Stimulated activated CD4-positive, alpha-beta T cell treated with anti-CD3 and anti-CD28 coated beads, Interleukin-1b, Interleukin-23, amount 100 ng/mL, for 4 hours (primary cell): ENCODE results near the gene ADGRL3.
"Not testable (repeated sequence)": the region's sequence is repeated elsewhere in the genome, so short reads cannot be mapped to it uniquely, and the experiment has no call there.

Experiments used
- DNase-seq, 2 donors: peaks; one replicate each; pipeline ENCODE4 v3.0.0-alpha.2; 2020; ENCODE audit warnings: low read depth in 2 of 2

ADGRL3 gene

GRCh38 chr4:61493470-61493869 lies 293.3 kb downstream of the ADGRL3 start:
- DNase-seq: no peak

DNA sequence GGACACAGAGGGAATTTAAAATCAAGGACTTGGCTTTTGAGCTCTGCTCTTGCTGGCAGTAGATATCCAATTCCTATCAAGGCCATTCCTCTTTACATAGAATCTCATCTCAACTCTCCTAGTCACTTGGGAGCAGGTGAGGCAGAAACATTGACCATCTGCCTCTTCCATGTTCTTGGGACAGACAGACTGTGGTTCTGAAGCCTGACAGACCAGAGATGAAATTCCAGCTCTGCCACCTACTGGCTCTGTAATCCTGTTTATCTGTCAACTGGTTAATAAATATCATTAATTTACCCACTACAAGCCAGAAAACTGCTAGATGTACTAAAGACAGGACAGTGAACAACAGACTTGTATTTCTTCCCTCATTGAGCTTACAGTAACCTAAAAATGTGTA lies 300.8 kb downstream of the ADGRL3 start:
- DNase-seq: no peak

- DNase-seq: no peak
Observed at GRCh38 chr4:61501812-61502211, 301.7 kb downstream of the ADGRL3 start.

GRCh38 chr4:61505773-61506685 lies 305.9 kb downstream of the ADGRL3 start:
- no peak for DNase-seq

DNA sequence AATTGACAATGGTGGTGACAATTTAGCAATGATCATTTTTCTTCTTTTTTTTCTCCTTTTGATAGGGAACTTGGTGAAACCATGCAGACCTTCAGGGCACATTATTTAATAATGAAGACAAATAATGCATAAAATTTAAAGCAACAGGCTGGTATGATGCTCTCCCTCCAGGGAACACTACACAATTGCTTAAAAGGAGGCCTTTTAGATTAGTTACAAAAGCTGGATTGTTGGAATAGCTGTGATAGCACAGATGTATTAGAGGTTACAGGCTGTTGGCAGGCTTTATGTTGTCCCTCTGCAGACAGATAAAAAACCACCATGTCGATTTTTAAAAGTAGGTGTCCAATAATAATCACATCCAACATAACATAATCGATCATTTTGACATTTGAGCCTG lies 307.0 kb downstream of the ADGRL3 start:
- no peak for DNase-seq

GRCh38 chr4:61509721-61510241 lies 309.7 kb downstream of the ADGRL3 start:
- DNase-seq: not testable (repeated sequence)

DNA sequence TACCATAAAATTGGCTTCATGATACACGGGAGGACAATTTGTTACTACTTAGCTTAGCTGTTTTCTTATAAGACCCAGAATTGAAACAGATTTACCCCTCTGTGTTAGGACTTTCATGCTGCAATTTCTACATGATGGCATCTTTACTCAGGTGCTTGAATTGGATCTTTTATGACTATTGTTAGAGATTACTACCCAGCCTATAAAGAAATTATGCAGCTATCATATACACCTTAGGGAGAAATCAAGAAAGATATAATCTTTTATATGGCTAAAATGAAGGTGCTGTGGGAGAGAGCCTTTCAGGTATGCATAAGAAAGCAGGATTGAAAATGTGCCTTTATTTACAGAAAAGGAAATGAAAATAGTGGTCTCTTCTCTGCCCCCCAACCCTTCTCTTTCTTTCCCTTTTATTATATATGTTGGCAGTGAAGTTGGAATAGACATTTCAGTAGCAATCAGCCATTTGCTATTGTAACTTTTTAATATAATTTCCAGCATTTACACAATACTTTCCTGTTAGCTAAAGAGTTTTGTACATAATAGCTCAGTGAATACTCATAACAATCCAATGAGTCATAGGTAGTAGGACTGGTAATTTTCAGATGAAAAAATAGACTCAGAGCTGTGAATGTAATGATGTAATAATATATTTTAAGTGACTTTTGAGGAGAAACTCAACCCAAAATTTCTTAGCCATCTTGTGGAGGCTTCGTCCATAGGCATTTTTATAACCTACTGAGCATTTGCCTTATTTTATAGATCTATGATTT lies 311.8 kb downstream of the ADGRL3 start:
- no peak for DNase-seq

GRCh38 chr4:61514991-61515390 lies 314.9 kb downstream of the ADGRL3 start:
- DNase-seq: no peak

DNA sequence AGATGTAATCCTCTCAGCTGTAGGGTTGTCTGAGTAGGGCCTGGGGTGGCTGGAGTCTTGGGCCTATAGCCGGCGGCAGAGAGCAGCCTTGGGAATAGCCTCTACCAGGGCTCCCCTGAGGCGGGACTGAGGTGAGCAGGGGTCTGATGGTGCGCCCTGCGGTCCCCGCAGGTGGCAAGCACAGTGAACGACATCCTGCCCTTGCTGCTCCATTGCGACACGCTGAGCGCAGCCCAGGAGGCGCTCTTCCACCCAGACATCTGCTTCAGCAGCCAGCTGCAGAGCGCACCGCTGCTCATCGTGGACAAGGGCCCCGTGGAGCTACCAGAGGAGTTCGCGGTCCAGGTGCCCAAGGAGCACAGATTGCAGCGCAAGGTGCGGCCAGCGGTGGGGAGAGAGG lies 317.0 kb downstream of the ADGRL3 start:
- no peak for DNase-seq

DNA sequence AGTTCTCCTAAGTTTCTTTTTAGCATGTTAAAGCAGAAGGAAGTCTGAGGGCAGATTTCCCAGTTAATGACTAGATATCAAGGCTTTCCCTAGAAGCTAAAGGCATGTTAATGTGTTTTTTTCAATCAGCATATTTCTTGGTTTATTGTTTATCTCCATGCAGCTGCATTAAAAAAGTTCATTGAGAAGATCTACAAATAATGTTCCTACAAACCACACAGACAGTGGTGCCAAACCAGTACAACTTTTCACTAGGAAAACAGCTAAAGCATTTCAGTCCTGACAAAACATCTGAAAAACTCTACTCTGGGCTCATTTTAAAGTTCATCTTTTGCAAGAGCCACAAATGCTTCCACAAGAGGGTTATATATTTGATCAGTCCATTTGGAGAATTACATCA lies 320.0 kb downstream of the ADGRL3 start:
- no peak for DNase-seq

- DNase-seq: no peak
Observed at GRCh38 chr4:61520681-61521160, 320.6 kb downstream of the ADGRL3 start.

DNA sequence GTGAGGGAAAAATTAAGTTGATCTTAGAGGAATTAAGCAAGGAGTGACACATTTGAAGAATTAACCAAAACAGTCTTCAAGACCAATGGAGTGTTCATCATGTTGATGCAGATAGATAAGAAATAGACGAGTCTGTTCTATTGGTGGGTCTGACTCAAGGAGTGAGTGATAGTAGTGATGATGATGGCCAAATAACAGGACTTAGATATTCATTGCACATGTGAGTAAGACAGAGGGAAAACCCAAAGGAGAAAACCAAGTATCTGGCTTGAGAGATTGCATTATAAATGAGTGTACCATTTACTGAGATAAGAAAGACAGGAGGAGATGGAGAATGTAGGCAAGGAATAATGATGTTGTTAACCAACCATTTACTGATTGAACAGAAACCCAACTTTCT lies 321.3 kb downstream of the ADGRL3 start:
- DNase-seq: no peak

DNA sequence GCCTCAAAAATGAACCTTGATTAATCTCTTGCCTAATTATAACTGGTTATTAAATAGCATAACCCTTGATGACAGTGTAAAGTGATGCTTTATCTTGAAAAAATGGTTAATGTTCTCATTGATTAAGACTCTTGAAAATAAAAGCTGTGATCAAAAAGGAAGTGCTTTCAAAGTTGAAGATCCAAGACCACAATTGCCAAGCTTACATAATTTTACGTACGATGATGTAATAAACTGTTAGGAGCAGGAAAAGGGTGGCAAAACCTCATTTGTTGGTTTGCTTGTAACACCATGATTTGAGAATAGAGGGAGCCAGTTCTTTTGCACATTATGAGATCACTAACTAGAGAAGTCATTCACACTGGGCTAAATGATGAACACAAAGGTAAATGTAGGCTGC lies 322.2 kb downstream of the ADGRL3 start:
- no peak for DNase-seq

GRCh38 chr4:61527888-61528287 lies 327.8 kb downstream of the ADGRL3 start:
- no peak for DNase-seq

DNA sequence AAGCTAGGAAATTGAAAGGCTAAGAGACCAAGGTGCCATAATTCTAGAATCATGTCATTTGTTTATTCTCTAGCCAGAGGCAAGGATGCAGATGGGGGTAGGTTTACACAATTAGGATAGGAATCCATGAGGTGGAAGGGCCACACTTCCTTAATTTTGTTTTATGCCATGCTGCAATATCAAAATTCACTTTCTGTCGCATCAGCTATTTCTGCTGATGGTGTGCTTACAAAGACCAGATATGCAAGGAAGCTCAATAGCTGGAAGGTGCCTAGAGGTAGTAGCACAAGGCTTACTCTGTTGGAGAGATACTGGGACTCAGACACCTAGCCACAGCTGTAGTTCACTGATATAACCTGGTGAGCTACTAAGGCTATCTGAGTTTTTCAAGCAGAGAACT lies 328.5 kb downstream of the ADGRL3 start:
- DNase-seq: no peak

GRCh38 chr4:61531188-61531587 lies 331.1 kb downstream of the ADGRL3 start:
- no peak for DNase-seq

DNA sequence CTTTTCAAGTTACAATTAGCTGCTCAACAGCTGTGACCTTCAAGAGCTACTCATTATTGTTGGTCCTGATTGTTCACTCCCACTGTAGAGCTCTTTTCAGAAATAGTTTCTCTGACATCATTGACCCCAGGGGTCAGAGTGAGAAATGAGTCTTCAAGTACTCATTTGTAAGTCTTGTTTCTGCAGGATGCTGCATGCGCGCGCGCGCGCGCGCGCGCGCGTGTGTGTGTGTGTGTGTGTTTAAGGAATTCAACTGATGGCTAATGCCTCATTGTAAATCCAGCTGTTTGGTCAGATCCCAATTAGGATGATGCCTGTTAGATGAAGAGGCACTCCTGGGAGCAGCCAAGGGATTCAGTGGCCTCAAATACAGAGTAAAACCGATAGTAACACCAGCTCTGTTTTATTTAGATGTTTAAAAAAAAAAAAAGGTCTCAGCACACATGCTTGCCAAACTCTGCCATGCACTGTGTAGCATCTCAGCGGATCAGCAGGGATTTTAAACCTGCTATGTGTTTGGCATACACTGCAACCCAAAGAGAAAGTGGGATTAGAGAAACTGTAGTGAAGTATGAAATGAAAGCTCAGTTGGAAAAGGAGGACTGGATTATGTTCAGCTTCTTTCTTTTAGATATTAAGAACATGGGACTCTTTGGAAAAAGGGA lies 332.3 kb downstream of the ADGRL3 start:
- no peak for DNase-seq

DNA sequence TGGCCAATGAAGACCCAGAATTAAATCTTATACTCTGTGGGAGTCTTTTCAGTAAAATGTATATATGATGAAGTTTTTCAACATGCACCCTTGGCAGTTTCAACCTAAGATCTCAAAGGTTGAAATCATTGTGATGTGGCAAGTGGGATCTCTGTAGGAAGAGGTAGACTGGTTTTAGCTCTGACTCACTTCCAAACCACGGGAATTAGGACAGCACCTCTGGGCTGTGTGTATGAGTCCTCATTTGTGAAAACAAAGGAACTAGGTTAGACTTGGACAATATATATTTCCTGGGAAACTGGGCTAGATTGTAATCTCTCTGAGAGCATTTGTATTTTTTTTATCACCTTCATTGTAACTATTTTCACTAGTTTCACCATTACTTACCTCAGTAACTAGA lies 333.0 kb downstream of the ADGRL3 start:
- DNase-seq: no peak

DNA sequence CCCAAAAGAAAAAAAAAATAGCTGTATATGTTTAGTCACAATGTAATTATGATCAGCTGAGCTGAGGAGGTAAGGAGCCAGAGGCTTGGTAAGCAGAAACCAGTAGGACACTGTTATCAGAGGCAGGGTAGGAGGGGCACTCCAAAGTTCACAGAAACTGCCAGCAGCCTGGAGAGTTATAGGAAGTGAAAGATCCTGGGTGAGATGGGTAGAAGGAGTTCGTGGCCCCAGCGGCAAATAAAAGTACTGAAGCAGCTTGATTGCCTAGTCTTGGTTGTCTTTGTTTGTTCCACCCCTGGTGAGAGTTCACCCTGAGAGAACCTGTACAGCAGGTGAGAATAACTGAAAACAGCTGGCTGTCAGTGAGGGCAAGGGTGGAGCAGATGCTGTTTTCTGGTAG lies 340.8 kb downstream of the ADGRL3 start:
- DNase-seq: no peak

GRCh38 chr4:61541459-61541858 lies 341.3 kb downstream of the ADGRL3 start:
- no peak for DNase-seq

GRCh38 chr4:61543976-61544375 lies 343.9 kb downstream of the ADGRL3 start:
- DNase-seq: no peak

DNA sequence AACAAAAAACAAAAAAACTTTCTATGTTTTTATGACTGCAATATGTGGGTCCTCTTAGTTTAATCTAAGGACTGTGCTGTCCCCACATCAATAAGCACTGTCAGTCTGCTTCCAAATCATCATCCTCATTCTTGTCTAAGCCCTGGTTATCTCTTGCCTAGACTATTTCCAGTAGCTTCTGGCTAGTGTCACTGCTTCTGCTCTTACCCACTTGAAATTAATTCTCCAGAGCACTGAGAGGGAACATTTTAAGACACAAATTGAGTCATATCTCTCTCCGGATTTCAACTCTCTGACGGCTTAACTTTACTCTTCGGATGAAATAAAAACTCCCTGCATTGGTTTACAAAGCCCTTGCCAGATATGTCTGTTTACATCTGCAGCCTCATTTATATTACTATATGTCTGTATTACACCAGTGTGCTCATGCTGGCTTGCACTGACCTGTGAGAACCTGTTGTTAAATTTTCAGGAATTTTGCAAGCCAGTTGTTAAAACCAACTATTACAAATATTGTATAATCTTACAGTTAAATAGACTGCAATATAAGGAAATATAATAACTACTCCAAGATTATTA lies 345.9 kb downstream of the ADGRL3 start:
- no peak for DNase-seq
